Activated CD4-positive, alpha-beta T cell treated with anti-CD3 and anti-CD28 coated beads, Interleukin-2, amount 50 U/mL, for 1 hour (primary cell): ENCODE results near the gene TCF4.
A peak's percentile ranks its signal among the peaks of the same experiment; 100 is the strongest.

Experiments used
- DNase-seq: peaks from one replicate; pipeline ENCODE4 v3.0.0-alpha.2; 2020

The TCF4 gene

DNA sequence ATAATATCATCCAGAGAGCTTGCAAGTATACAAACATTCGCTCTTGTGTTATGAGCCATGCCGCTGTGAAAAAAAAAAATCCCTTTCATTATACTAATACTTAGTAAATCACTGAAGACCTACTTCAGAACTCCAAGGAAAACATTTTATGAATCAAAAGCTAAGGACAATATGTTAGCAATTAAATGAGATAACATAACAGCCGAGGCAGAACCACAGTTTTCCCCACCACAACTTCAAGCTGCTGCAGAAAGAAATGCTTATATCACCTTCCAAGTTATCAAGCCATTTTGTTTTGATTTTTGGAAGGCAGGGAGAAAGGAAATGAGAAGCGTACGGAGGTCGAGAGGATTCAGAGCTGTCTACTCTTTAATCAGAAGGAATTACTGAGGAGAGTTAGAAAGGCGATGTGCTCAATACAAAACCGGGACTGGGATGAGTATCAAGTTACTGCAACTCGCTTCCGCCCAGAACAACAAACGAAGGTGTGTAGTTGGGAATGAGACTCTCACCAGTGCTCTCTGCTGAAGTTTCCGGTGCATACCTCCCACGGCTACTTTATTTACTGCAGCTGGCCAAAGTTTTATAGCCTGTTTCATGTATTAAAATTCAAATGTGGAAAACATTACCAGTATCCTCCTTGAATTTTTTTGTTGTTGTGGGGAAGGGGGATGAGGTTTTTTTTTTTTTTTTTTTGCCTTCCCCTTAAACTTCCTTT, 336.6 kb downstream of the TCF4 start:
- DNase-seq: no peak

DNA sequence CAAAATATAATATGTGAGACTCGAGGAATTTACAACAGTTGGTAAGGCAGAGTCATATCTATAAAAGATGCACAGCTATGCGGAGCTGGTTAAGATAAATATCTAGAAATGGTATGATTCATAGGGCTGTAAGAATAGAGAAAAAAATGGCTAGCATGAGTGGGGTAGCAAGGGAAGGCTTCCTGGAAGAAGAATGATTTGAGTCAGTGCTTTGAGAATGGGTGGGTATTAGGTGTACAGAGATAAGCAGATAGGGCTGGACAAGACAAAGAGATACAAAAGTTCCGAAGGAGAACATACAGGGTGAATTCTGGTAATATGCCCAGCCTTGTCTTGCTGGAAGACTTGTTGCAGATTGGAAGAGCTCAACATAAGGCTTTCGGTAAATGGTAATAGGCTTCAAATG, 337.2 kb downstream of the TCF4 start:
- no peak for DNase-seq

DNA sequence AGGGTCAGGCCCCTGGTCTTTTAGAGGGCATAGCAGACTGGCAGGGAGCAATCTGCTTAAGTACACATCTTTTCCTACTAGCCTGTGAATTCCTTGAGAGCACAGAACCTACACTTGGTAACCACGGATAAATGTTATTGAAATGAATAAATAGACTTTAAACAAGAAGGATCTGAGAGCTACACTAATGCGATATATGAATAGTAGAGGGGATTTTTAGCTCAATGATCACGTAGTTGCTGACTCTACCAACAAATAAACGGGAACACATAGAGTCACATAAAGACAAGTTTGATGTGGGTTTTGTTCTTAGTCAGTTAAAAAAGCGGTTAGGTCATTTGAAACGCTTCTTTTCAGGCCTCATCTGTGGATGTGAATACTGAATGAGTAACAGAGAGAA, 338.4 kb downstream of the TCF4 start:
- no peak for DNase-seq

DNA sequence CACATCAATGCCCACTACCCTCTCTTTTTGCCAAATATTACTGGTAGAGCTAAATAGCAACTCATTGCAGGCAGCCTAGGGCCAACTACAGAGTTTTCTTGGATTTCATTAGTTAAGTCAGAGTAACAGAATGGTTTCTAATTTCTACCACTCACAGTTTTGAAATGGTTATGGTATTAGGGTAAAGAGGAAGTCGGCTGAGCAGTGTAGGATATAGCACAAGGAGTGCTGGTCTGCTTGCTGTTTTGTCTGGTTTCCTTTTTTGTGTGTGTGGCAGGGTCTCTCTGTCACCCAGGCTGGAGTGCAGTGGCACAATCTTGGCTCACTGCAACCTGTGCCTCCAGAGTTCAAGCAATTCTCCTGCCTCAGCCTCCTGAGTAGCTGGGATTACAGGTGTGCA, 339.5 kb downstream of the TCF4 start:
- DNase-seq: no peak

DNA sequence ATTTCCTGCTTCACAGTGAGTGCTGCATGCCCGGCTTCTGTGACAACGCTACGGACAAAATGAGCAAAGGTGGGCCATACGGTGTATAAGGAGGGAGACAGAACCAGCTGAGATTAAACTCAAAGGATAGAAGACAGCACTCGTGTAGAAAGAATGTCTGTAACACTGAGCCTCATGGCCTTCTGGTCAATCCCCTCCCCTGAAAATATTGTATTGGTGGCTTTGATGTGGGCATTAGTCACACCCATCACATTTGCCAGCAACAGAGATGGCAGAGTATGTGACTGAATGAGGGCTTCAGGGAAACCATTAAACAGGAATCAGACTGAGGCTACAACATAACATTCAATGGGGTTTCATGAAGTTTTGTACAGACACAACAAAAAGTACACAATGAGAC, 341.0 kb downstream of the TCF4 start:
- no peak for DNase-seq

DNA sequence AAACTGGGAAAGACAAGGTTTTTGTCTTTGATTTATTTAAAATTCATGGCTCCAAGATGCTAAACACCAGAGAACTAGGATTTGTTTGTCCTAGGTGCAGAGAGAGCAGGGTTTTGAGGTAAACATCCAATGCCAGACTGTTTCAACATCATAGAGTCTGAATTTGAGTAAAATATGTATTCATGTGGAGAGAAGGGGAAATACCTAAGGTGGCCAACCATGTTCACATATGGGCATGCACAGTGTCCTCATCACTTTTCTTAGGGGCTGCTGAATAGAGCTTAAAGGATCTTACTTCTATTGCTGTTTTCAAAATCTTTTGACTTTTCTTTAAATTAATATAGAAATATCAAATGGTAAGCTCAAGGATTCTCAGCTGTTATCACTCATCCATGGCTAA, 341.7 kb downstream of the TCF4 start:
- DNase-seq: no peak

DNA sequence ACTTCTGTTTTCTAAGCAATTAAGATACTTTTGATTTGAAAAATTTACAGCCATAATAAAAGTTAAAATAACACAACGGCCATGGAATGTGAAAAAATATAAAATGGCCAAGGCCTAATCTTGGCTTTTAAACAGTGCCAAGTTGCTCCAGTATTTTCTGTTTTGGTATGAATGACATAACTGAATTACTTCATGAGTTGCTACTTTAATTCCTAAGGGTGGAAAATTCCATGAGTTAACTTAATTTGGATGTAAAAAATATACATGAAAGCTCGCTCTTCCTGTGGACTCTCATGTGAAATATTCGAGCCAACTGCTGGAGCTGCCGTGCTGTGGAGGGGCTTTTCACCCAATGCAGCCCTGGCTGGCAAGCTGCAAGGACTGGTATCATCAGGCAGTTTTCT, 342.8 kb downstream of the TCF4 start:
- DNase-seq: no peak

DNA sequence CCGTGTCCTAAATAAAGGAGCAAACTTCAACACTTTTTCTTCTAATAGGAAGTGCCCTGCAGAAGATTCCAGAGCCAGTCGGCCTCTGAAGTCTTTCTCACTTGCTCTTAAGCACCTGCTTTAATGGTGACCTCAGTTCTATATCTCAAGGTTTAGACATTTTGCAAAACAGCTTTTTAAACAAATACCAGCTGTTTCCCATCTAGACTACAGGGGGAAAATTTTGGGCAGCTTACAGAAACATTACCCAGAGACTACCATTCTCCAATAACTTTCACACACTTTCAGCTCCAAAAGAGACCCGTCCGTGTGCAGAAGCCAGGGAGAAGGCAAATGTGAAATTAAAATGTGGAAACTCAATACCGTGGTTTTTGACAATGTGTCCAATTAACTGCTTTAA, 343.4 kb downstream of the TCF4 start:
- DNase-seq: no peak

DNA sequence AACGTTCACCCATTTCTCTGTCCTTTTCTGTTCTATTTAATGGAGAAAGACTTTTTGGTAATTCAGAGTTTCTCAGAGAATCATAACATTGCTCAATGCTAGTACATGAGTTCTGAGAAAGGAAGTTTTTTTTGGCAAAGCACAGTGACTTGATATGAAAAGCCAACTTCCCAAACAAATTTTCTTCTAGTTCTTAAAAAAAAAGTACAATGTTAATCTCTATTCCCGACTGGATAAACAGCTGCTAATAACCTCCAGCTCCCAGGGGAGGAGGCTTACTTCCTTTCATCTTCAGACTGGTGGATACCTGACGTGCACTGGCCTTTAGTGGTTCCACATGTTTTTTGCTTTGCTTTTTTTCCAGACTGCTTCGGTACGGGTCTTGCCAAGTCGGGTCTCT, 344.1 kb downstream of the TCF4 start:
- no peak for DNase-seq

DNA sequence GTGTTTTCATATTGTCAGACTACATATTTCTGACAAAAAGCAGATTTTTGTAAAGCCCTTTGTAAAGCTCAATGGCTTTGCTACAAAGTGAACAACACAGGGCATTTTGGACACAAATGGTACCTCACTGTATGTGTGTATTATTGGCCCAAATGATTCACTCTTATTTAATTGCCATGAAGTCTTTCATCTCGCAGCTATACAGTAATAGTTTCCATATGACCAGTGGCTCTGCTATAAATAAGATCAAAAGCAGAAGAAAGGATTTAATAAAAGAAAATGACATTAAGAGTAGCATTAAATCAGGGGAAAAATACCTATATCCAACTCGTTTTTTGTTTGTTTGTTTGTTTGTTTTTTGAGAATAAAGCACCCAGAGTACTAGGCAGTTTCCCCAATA, 344.7 kb downstream of the TCF4 start:
- no peak for DNase-seq

DNA sequence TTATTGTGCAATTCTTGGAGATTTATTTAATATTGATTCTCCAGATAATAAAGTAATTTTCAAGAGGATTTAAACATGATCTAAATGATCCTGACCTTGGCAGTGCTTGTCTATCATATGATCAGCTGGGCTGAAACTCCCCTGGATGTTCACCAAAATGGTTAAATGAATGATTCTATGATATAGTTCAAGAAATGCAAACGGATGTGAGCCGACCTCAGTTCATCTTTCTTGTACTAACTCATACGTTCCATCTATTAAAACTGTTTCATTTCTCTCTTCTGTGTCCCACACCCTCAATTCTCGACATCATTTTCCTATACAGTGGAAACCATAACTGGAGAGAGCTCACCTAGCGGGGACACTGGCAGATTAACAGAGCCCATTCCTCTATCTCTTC, 347.0 kb downstream of the TCF4 start:
- DNase-seq: no peak

DNA sequence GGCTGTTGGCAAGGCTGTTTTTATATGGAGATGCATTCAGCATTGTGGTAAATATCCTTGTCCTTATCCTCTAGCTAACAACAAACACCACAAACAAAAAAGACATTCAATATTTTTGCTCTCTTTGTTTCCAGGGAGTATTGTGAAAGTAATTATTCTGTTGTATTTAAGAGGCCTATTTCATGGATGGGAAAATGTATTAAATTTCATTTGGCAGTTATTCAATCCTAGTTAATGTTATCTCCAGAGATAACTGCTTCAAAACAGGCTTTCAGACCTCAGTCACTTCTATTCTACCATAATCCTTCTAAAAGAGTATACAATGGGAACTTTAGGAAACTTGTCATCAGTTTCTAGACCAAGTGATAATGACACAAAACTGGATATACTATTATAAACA, 348.3 kb downstream of the TCF4 start:
- no peak for DNase-seq

DNA sequence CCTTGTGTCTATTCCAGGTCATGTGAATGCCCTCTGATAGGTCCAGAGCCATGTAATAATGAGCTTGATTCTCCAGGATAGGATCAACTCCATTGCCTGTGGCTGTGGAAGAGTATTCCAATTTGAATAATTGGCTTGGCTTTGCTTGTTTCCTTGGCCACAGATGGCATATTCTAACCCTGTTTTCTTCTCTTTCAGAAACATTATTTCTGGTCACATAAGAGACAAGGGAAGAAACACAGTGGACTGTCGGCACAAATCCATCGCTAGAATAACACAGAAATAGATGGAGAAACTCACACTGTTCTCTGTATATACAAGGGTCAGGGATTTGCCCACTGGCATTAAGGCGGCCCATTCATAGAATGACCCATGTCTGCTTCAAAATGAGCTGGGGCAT, 350.3 kb downstream of the TCF4 start:
- DNase-seq: no peak

DNA sequence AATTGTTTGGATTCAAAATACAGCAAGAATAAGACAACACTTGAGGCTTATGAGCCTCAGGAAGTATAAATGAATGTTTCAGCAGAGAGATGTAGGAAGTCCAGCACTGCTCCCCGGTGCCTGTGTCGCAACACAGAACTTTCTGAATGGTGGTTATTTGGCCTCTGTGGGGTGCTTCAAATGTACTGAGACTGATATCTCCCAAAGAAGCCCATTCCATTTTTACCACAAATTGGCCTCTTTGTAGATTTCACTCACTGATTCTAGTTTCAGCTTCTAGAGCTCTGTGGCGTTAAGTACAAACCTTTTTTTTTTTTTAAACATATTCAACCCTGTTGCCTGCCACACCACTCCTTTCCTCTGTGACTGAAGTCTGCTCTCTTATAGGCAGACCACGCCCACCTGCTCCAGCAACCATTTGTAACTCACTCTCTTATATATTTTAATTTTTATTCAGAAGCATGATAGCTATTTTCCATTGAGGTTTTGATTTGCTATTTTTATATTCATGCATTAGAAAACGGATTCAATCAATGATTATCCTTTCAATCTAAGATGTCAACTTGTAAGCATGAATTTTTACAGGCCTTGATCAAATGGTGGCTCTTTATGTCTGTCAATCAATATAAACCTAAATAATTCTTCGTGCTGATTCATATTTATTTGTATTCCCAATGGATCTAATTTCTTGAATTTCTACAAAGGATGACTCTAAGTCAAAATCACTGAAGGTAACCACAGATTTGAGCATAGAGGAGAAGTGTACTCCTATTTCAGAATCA, 351.7 kb downstream of the TCF4 start:
- DNase-seq: no peak

DNA sequence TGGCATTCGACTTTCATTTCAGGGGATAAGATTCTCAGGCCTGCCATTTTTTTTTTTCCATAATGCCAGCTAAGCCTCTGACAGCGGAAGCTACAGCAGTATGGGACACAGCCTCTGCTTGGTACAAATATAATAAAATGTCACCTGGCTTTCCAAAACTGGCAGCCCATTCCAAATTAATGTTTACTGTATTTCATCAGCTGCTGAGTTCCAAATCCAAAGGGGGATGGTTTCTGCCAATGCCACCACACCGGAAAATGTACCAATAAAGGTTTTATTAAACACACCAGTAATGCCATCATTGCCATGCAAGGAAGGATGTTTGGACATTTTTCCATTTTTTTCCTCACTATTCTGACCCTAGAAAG, 352.9 kb downstream of the TCF4 start:
- no peak for DNase-seq

DNA sequence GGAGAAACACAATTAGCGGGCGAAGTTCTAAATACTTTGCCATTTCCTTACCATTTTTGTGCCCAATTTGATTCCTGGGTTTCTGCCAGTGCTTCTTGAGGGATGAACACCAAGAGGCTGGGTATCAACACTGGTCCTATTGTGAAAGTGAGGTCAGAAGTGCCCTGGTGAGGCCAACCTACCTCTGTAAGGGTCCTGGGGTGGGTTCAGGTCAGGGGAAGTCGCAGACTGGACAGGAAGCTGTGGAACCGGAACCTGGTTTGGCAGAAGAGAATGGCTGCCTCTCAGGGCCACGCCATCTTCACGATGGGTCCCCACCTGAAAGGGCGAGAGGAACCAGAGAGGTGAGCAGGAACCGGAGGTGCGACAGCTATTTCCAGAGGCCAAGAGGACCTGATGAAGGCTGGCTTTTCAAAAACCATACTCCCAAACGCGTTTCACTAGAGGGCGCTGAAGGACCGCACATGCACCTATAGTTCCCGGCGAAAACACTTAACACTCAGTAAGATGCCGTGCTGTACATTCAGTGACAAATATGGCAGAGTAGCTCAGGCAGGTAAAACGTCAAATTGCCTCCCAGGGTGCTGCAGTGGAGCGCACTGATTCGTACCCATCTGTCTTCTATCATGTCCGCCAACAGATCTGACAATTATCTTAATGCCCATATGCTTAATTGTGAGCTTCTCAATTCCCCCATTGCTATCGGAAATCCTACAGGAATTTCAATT, 353.5 kb downstream of the TCF4 start:
- peak; percentile 19 for DNase-seq

DNA sequence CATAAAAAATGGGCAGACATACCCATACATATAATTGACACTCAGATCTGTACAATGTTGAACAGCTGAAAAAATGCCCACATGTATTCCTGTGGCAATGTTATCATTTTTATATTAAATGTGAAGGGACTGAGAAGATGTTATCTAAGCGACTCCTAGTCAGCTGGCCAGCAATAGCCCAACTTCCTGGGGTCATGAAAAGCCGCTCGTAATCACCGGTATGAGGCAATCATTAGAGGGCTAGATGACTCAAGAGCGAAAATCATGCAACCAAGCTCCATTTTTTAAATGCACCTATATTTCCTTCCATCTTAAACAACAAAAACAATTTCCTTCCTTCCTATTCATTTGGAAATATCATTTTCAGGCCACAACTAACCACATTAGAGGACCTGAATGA, 354.1 kb downstream of the TCF4 start:
- DNase-seq: no peak

DNA sequence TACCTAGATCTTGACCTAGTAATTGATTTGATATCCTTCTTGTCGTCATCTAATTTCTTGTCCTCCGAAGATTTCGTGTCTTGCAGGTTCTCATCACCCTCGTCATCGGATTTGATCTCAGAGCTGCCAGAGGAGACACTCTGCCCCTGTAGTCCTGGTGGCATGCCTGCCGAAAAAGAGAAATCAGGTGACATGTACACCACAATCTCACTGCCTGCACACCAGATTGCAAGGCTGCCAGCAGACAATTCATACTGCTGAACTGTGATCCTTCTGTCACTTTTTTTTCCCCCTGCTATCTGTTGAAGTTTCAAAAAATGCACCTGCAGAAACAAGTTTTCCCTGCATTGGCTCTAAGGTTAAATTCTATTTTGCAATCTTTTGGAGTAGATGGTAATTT, 355.5 kb downstream of the TCF4 start:
- no peak for DNase-seq

DNA sequence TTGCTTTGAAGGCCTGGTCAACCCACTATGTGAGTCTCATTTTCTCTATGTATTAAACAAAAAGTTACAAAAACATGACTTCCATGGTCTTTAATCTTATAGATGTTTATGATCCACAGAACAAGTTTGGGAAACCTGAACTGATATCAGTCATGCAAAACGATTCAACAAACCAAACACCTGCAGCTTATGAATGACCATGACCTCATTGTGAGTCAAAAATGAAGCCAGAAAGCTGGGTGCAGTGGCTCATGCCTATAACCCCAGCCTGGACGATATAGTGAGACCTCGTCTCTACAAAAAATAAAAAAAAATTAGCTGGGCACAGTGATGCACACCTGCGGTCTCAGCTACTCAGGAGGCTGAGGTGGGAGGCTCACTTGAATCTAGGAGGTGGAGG, 358.3 kb downstream of the TCF4 start:
- no peak for DNase-seq

DNA sequence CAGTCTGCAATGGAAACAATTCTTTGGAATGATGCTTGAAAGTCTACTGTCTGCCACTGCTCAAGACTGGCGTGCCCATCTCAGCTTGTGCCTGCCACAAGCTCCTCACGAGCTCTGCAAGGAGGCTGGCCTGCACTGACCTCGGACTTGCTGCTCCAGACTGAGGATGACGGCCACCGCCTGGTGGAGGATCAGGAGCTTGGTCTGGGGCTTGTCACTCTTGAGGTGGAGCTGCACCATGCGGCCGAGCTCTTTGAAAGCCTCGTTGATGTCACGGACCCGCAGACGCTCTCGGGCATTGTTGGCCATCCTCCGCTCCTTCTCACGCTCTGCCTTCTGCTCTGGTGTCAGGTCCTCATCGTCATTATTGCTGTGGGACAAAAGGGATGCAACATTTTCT, 359.3 kb downstream of the TCF4 start:
- DNase-seq: no peak

DNA sequence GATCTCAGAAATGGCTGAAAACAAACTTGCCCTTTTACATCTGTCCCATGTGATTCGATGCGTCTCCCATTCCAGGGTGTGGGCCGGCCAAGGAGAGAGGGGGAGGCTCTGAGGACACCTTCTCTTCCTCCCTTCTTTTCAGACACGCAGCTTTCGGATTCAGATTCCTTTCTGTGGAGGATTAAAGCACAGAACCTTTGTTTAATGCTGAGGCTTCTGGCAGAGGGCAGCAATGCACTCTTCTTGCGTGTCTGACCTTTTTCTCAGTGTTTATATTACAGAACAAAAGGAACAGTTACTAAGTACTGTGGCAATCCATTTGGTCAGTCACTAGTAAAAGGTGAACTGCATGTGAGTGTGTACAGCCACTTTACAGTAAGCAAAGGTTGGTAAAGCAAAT, 359.8 kb downstream of the TCF4 start:
- DNase-seq: no peak

DNA sequence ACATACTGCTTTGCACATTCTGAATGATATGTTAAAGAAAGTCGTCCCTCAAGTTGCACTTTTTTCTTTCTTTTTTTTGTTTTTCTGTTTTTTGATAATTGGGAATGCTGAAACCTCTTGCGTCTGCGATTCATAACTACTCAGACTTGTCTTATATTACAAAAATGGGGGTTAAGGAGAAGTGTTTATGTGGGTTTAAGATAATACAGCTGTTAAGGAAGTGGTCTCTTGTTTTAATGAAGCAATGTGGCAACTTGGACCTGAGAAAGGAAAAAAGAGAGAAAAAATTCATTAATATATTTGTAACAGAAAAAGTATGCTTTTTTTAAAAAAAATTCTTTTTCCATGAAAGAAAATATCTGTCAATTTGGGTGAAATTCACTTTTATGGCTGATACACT, 360.2 kb downstream of the TCF4 start:
- no peak for DNase-seq

DNA sequence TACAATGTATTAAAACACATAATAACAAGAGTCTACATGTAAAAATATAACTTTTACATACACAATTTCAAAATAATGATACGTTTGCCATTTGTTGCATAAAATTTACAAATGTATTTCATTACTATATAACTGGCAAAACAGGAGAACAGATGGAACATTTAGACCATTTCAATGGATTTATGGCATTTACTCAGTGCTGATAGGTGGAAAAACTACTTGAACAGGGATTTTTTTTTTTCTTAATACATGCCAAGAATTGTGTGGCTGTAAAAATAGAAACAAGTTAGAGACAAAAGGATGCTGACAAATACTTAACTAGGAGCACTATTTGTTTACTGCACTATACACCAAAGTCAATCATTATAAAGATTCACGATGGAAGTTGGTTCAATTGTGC, 361.9 kb downstream of the TCF4 start:
- DNase-seq: no peak

DNA sequence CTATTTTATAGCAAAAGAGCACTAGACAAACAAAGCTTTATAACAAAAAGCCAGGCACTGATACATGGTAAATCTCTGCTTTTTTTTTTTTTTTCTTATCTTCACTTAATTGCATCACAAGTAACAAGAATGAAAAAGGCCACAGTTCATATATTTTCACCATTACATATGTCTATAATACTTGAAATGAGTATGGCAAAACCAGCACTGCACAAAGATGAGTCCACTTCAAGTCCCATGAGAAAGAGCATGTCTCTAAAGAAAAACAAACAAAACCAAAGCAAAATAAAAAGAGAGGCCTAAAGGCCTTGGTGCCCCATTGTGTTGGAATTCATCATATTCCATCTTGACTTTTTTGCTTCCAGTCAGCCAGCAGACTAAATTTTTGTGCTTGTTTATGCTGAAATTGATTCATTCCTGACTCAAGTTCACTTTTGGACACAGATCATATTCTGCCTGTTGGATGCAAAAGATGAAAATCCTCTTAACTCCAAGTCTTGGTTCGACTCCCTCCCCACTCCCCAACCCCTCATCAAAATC, 363.8 kb downstream of the TCF4 start:
- no peak for DNase-seq
